ENCODE results near the gene CALCOCO1.
"Not testable (repeated sequence)": the region's sequence is repeated elsewhere in the genome, so short reads cannot be mapped to it uniquely, and the experiment has no call there.

GRCh38 chr12:53718567-53718966 lies 8.7 kb downstream of the CALCOCO1 start:
- not testable (repeated sequence) for TF ChIP-seq EP300 (IDR thresholded peaks at IDR 0.05; ENCODE audit: borderline replicate concordance in 1 of 2, low read depth in 2 of 2, low read length in 2 of 2); CTCF (IDR thresholded peaks at IDR 0.05; ENCODE audit: control extremely low read depth in 1 of 3, insufficient read depth in 1 of 3, low read depth in 1 of 3, low read length in 3 of 3); EZH2 (IDR thresholded peaks at IDR 0.05; ENCODE audit: low read depth, low read length, severe bottlenecking); ZNF274 (IDR thresholded peaks at IDR 0.05; ENCODE audit: borderline replicate concordance, extremely low read depth, low read length); SRF (IDR thresholded peaks at IDR 0.05; ENCODE audit: low read depth, low read length); ATF3 (IDR thresholded peaks at IDR 0.05; ENCODE audit: insufficient read depth, low read depth, low read length); SIN3A (conservative IDR thresholded peaks at IDR 0.05 in 1 of 2, IDR thresholded peaks at IDR 0.05 in 1 of 2; ENCODE audit: low read depth in 1 of 2, low read length in 2 of 2)
